ENCODE measurements around the gene FKBP8. TPM values are rescaled to one million over a fixed set of nuclear protein-coding genes. Genes with fewer than 3 reads are reported as not detected.

FKBP8 gene
- polyA plus RNA-seq, 3 donors: 90.8 to 352 (median 221) TPM

- no peak overlapping the region for H3K27ac ChIP-seq (ENCODE audit: low read depth, low read length)
- 48 to 70% (median 54%) methylated on average over 7 of the region's 7 CpGs for WGBS, 3 donors
These were observed 49.1 kb downstream of the FKBP8 start for GRCh38 chr19:18494267-18494607.

GRCh38 chr19:18493440-18494266 is 49.7 kb downstream of the FKBP8 start:
- WGBS, 3 donors: 77 to 85% (median 80%) methylated on average over 13 of the region's 13 CpGs
- no peak overlapping the region for H3K27ac ChIP-seq (ENCODE audit: low read depth, low read length)

- WGBS, 3 donors: 83 to 88% (median 85%) methylated on average over 15 of the region's 15 CpGs
- no peak overlapping the region for H3K27ac ChIP-seq (ENCODE audit: low read depth, low read length)
These were observed 51.1 kb downstream of the FKBP8 start for GRCh38 chr19:18491995-18492953.

- WGBS, 3 donors: 81 to 99% (median 92%) methylated on average over 6 of the region's 6 CpGs
- no peak overlapping the region for H3K27ac ChIP-seq (ENCODE audit: low read depth, low read length)
These were observed 52.6 kb downstream of the FKBP8 start for GRCh38 chr19:18490728-18491127.

- H3K27ac ChIP-seq (ENCODE audit: low read depth, low read length): no peak overlapping the region
- 70 to 96% (median 92%) methylated on average over 14 of the region's 14 CpGs for WGBS, 3 donors
These were observed 53.7 kb downstream of the FKBP8 start for GRCh38 chr19:18489627-18490184.

- H3K27ac ChIP-seq (ENCODE audit: low read depth, low read length): no peak overlapping the region
- WGBS, 3 donors: 34 to 68% (median 67%) methylated on average over 22 of the region's 22 CpGs
These were observed 54.3 kb downstream of the FKBP8 start for GRCh38 chr19:18488838-18489626.

GRCh38 chr19:18488403-18488723 is 55.0 kb downstream of the FKBP8 start:
- no peak overlapping the region for H3K27ac ChIP-seq (ENCODE audit: low read depth, low read length)
- 80 to 92% (median 91%) methylated on average over 6 of the region's 6 CpGs for WGBS, 3 donors

- 71 to 85% (median 83%) methylated on average over 17 of the region's 17 CpGs for WGBS, 3 donors
- H3K27ac ChIP-seq (ENCODE audit: low read depth, low read length): no peak overlapping the region
These were observed 55.6 kb downstream of the FKBP8 start for GRCh38 chr19:18487576-18488402.

- H3K27ac ChIP-seq (ENCODE audit: low read depth, low read length): no peak overlapping the region
- whole genome bisulfite sequencing, 3 donors: 64 to 92% (median 91%) methylated on average over 8 of the region's 8 CpGs
These were observed 56.6 kb downstream of the FKBP8 start for GRCh38 chr19:18486746-18487145.

- no peak overlapping the region for H3K27ac ChIP-seq (ENCODE audit: low read depth, low read length)
- 89 to 93% (median 92%) methylated on average over 5 of the region's 5 CpGs for WGBS, 3 donors
These were observed 58.4 kb downstream of the FKBP8 start for GRCh38 chr19:18484992-18485391.

GRCh38 chr19:18483119-18483890 is 60.1 kb downstream of the FKBP8 start:
- 58 to 67% (median 64%) methylated on average over 12 of the region's 12 CpGs for WGBS, 3 donors
- H3K27ac ChIP-seq (ENCODE audit: low read depth, low read length): no peak overlapping the region

Other genes starting within 250 kb of the FKBP8 start
- 100 to 1,000 TPM in 2 of 3 donors, 10 to 100 TPM in 1; 46.3 to 118 (median 100) TPM for gene LSM4, start 220.5 kb downstream of the FKBP8 start, polyA plus RNA-seq
- gene PGPEP1, start 203.0 kb downstream of the FKBP8 start, polyA plus RNA-seq: 10 to 100 TPM in 2 of 3 donors, 1 to 10 TPM in 1; 9.1 to 17.2 (median 14.5) TPM
- gene GDF15, start 157.4 kb downstream of the FKBP8 start, polyA plus RNA-seq: 100 to 1,000 TPM in 1 of 3 donors, 1 to 10 TPM in 2; 1.8 to 107 (median 3.5) TPM
- gene LRRC25, start 146.0 kb downstream of the FKBP8 start, polyA plus RNA-seq: 1 to 10 TPM; 1.6 to 9.8 (median 7.1) TPM
- gene SSBP4, start 124.2 kb downstream of the FKBP8 start, polyA plus RNA-seq: 10 to 100 TPM; 28.1 to 83.2 (median 72.5) TPM
- 10 to 100 TPM; 18.3 to 55.6 (median 24.3) TPM for gene ISYNA1, start 105.4 kb downstream of the FKBP8 start, polyA plus RNA-seq
- 10 to 100 TPM in 1 of 3 donors, 1 to 10 TPM in 2; 6.5 to 25.9 (median 9.2) TPM for gene ELL, start 21.5 kb downstream of the FKBP8 start, polyA plus RNA-seq
- 10 to 100 TPM; 63.6 to 92.0 (median 82.6) TPM for gene KXD1, start 14.3 kb upstream of the FKBP8 start, polyA plus RNA-seq
- 1,000 to 10,000 TPM in 2 of 3 donors, 100 to 1,000 TPM in 1; 844 to 1,559 (median 1,492) TPM for gene UBA52, start 28.3 kb upstream of the FKBP8 start, polyA plus RNA-seq
- 100 to 1,000 TPM in 1 of 3 donors, 10 to 100 TPM in 2; 70.9 to 101 (median 76.0) TPM for gene REX1BD, start 45.2 kb upstream of the FKBP8 start, polyA plus RNA-seq
- gene CRLF1, start 63.2 kb upstream of the FKBP8 start, polyA plus RNA-seq: 10 to 100 TPM in 2 of 3 donors, 1 to 10 TPM in 1; 7.0 to 57.6 (median 10.1) TPM
- 1 to 10 TPM in 2 of 3 donors, under 1 TPM in 1; 0.61 to 3.3 (median 2.0) TPM for gene TMEM59L, start 69.3 kb upstream of the FKBP8 start, polyA plus RNA-seq
- 1 to 10 TPM; 4.8 to 7.9 (median 6.6) TPM for gene KLHL26, start 93.5 kb upstream of the FKBP8 start, polyA plus RNA-seq
- gene CRTC1, start 140.1 kb upstream of the FKBP8 start, polyA plus RNA-seq: 1 to 10 TPM; 5.3 to 8.3 (median 5.4) TPM
- gene COMP, start 247.7 kb upstream of the FKBP8 start, polyA plus RNA-seq: 1 to 10 TPM in 1 of 3 donors, under 1 TPM in 2; 0.24 to 3.4 (median 0.52) TPM